ENCODE measurements around the gene SF3B3.

Gene SF3B3

DNA sequence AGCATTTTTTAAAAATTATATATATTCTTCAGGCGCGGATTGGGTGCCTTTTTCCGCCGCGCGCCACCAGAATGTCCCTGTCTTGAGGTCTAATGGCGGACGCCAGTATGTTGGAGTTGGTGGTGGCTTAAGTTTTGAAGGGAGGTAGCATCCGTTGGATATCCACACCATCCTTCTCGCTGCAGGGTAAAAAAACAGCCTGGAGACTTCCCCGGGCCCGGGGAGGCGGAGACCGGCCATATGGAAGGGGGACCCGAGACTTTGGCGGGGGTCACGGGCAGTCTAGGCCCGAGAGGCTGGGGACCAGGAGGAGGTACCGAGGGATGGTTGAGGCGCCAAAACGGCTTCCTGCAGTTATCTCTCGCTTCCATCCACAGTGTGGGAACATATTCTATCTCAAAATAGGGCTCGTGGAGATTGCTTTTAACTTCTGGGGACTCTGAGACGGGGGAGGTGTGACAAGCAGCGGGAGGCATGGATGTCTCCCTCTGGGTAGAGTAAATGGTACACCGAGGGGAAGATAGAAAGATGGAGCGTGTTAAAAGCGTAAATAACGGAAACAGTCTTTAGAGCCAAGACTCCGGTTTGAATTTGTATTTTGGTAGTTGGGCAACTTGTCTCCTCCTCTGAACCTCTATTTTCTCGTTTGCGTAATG lies at the start of gene SF3B3:
Gene SF3B3 (plus strand): TSS at position 74 of the 656 bp plus-strand sequence. CDS start 2,841 bp downstream, outside the sequence.
- peak; percentile 87 for DNase-seq

DNA sequence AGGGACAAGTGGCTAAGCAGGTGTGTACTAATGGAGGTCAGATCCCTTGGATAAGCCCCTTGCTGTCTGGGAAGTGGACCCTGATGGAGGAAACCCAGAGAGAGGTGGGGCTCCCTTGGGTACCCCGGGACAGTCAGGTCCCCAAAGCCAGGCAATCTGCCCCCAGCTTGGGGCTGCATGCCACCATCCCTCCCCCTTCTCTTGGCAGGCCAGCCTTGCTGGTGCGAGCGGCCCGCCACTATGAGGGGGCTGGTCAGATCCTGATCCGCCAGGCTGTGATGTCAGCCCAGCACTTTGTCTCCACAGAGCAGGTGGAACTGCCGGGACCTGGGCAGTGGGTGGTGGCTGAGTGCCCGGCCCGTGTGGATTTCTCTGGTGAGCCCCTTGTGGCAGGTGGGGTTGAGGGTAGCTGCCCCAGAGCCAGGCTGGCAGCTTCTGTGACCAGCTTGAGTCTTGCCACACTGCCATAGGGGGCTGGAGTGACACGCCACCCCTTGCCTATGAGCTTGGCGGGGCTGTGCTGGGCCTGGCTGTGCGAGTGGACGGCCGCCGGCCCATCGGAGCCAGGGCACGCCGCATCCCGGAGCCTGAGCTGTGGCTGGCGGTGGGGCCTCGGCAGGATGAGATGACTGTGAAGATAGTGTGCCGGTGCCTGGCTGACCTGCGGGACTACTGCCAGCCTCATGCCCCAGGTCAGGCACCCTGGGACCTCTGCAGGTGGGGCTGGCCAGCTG lies 49.1 kb upstream of the SF3B3 start:
- DNase-seq = no peak

DNA sequence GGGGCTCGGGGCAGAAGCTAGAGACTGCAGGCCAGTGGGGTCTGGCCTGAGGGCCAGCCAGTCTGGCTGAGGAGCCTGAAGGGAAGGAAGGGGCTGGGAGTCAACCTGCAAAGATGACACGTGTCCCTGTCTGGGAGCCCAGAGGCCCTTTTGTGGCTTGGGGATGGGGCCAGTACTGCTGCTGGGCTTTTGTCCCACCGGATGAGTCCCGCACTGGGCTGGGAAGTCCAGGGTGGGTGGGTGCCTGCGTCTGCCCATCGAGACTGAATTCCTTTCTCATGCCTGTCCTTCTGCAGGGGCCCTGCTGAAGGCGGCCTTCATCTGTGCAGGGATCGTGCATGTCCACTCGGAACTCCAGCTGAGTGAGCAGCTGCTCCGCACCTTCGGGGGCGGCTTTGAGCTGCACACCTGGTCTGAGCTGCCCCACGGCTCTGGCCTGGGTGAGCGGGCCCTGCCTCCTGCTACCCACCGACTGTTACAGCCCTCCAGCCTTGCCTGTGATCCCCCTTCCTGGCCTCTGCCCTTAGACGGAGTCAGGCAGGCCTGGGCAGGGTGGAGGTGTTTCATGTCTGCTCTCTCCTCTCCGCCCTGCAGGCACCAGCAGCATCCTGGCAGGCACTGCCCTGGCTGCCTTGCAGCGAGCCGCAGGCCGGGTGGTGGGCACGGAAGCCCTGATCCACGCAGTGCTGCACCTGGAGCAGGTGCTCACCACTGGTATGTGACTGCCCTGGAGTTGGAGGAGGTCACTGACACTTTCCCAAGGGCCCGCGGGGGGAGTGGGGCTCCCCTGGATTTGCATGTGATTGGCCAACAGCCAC lies 48.4 kb upstream of the SF3B3 start:
- no peak for DNase-seq

DNA sequence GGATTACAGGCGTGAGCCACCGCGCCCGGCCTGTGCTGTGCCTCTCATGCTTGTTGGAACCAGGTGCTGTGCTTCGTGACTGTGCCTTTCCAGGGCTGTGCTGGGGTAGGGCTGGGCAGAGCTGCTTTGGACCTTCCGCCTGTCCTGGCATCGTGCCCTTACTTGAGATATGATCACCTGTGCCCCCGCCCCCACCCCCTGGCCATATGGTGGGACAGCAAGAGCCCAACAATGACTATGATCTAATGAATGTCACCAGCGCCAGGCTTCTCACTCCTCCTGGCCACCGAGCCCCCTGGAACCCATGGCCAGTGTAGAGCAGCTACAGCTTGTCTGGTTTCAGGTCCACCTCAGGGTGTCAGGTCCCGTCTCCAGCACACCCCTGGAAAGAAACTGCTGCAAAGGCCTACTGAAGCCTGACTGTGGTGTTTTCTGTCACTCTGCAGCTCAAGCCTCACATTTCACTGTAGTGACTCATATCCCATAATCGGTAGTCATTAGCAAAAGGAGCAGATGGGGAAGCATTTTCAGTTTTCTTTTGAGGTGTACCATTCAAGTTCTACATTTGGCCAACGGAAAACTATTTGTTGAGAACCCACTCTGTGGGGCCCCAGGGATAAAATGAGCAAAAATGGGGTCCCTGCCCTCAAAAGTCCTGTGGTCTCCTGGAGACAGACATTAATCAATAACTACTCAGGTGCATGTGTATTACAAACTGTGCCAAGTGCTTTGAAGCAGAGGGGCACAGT lies 47.2 kb upstream of the SF3B3 start:
- no peak for DNase-seq

GRCh38 chr16:70478169-70478568 lies 45.4 kb upstream of the SF3B3 start:
- DNase-seq = no peak

DNA sequence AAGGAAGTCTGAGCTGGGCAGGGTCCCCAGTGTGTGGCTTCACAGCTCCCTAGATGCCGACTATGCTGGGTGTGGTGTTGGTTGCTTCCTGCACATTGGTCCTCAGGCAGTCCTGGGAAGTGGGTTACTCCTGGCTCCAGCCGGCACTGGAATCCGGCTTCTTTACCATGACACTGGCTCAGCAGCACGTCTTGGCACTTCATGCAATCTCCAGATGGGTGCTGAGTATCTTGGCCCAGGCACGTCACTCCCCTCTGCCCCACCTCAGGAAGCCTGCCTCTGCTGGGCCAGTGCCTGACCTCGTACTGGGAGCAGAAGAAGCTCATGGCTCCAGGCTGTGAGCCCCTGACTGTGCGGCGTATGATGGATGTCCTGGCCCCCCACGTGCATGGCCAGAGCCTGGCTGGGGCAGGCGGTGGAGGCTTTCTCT lies 44.7 kb upstream of the SF3B3 start:
- no peak for DNase-seq

- peak; percentile 42 for DNase-seq
Observed at GRCh38 chr16:70480127-70481105, 43.2 kb upstream of the SF3B3 start.

GRCh38 chr16:70481929-70482536 lies 41.6 kb upstream of the SF3B3 start:
- DNase-seq = no peak

DNA sequence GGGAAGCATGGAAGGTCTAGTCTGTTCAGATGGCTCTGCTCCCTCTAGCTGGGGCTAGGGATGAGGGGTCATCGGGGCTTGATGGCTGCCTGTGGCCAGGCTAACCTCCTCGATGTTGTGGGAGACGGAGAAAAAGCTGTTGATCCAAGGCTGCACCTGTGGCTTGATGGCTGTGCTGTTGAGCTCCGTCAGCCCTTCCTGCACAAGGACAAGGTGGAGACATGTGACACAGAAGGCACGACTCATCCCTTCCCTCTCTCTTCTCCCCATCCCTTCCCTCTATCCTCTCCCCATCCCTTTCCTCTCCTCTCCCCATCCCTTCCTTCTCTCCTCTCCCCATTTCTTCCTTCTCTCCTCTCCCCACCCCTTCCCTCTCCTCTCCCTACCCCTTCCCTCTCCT lies 41.0 kb upstream of the SF3B3 start:
- no peak for DNase-seq

- no peak for DNase-seq
Observed at GRCh38 chr16:70483426-70483825, 40.2 kb upstream of the SF3B3 start.

- DNase-seq = no peak
Observed at GRCh38 chr16:70484867-70485266, 38.7 kb upstream of the SF3B3 start.

- no peak for DNase-seq
Observed at GRCh38 chr16:70490261-70490660, 33.4 kb upstream of the SF3B3 start.

DNA sequence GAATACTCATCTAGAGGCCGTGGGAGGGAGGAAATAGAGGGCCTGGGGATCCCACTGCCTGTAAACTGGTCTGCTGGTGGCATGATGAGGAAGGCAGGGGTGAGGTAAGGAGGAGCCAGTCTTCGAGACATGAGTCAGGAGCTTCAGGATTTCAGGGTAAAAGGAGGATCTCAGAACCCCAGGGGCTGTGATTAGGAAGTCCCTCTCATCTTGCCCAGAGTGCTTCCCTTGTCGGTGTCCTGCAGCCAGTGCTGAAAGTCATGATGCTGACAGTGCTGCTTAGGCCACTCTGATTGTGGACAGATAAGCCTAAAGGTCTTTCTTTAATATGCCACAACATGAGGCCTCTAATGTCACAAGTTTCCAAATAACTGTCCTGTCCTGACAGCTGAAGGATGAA lies 29.8 kb upstream of the SF3B3 start:
- DNase-seq = no peak

- DNase-seq = no peak
Observed at GRCh38 chr16:70494202-70494770, 29.3 kb upstream of the SF3B3 start.

DNA sequence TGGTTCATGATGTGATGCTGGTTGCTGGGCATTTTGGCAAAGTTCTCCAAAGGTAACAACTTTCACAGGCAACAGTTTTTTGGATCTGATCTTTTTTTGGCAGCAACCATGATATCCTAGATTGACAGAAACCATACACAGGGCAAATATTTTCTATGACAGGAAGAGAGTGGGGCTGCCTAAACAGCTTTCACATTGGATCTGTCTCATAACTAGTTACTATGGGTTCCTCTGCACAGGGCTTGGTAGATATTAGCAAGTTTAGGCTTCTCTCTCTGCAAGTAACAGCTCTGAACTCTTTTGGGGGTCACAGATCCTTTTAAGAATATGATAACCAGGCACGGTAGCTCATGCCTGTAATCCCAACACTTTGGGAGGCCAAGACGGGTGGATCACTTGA lies 28.8 kb upstream of the SF3B3 start:
- no peak for DNase-seq

DNA sequence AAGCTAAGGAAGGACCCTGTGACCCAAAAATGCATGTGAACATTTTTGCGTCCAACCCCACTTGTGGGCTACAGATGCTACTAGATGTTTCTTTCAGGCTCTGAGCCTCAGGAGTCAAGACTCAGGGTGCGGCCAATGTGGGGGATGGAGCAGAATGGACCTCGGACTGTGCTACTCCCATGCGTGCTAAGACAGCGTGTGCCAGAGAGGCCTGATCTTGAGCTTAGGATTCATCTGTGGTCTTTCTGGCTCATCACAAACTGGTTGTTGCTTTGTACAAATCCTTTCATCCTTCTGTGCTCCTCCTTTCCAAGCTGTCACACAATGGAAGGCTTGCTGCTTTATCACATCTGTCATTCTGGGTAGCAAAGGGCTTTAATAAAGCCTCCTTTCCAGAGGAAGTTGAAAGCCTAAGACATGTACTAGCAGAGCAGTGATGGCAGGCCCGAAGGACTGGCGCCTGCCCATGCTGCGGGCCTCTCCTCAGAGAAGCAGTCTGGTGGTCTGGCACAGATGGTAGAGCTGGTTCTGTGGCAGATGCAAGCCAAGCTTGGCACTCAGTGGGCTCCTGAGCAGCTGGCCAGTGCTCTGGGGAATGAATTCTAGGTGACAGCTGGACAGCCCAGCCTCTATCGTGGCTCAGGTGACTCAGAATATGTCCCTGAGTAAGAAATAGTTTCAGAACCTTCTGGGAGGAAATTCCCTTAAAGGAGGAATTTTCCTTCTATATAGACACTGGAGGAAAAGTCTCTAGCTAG lies 28.0 kb upstream of the SF3B3 start:
- DNase-seq = no peak

- DNase-seq = no peak
Observed at GRCh38 chr16:70496513-70496912, 27.1 kb upstream of the SF3B3 start.

DNA sequence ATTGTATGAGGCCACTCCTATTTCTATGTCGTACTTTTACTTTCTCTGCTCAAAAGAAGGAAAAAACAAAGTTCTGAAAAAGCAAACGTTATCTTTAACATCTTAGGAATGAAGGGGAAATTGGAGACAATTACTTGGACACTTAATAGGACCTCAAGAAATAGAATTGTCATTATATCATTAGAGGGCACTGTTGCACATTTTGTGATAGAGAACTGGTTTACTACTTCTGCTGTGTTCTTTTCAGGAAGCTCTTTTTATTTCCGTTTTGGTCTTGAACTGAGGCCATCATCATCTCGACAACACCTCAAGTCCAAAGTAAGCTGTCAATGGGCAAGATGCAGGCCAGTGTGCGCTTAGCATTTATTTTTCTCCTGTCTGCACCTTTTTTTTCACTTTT lies 14.9 kb upstream of the SF3B3 start:
- peak; percentile 78 for DNase-seq

GRCh38 chr16:70510216-70510615 lies 13.4 kb upstream of the SF3B3 start:
- no peak for DNase-seq

GRCh38 chr16:70511833-70512232 lies 11.8 kb upstream of the SF3B3 start:
- DNase-seq = no peak
